Measurements from ENCODE around the gene PDE4A. TPM values are rescaled to one million over a fixed set of nuclear protein-coding genes. Genes with fewer than 3 reads are reported as not detected.

Gene PDE4A
- total and polyA plus RNA-seq, 2 of the 13 experiments (the other 11 are each of a cell fraction or from before 2014, with no cell fraction given): 1.1 to 4.1 TPM

- TF ChIP-seq SNAPC5 (CRISPR knock-in tag; IDR thresholded peaks at IDR 0.05; ENCODE audit: borderline replicate concordance) (no peak), RXRA (CRISPR knock-in tag; IDR thresholded peaks at IDR 0.05) (peak; percentile 45), MATR3 (CRISPR knock-in tag; IDR thresholded peaks at IDR 0.05) (no peak), BCL6 (CRISPR knock-in tag; IDR thresholded peaks at IDR 0.05) (no peak; the same call in 1 of the 2 replicates), NFIB (CRISPR knock-in tag; IDR thresholded peaks at IDR 0.05; ENCODE audit: borderline replicate concordance) (no peak), NBN (conservative IDR thresholded peaks at IDR 0.05) (no peak), PBX2 (CRISPR knock-in tag; IDR thresholded peaks at IDR 0.05) (no peak), PHF8 (CRISPR knock-in tag; IDR thresholded peaks at IDR 0.05) (peak; percentile 77), WIZ (CRISPR knock-in tag; IDR thresholded peaks at IDR 0.05) (no peak; the same call in 1 of the 2 replicates), ZNF24 (IDR thresholded peaks at IDR 0.05) (no peak), HCFC1 (IDR thresholded peaks at IDR 0.05; ENCODE audit: low read depth, low read length) (peak; percentile 35; the same call in 1 of the 2 replicates), ZSCAN25 (CRISPR knock-in tag; IDR thresholded peaks at IDR 0.05) (no peak), ZNF350 (CRISPR knock-in tag; IDR thresholded peaks at IDR 0.05; ENCODE audit: borderline replicate concordance, low read depth) (no peak; the same call in 1 of the 2 replicates), MAFK (conservative IDR thresholded peaks at IDR 0.05 in 1 of 2, IDR thresholded peaks at IDR 0.05 in 1 of 2; ENCODE audit: low read length in 2 of 2) (peak; percentile 21 to 47; a peak in 3 of 4 replicates), ZNF382 (CRISPR knock-in tag; IDR thresholded peaks at IDR 0.05; ENCODE audit: borderline replicate concordance) (no peak), ZNF776 (CRISPR knock-in tag; IDR thresholded peaks at IDR 0.05) (no peak; the same call in 1 of the 2 replicates), CSRNP1 (CRISPR knock-in tag; IDR thresholded peaks at IDR 0.05) (0 out of 2 replicates have a peak, but pooled peaks have one; percentile 19), KLF11 (CRISPR knock-in tag; IDR thresholded peaks at IDR 0.05) (no peak), ZNF414 (CRISPR knock-in tag; IDR thresholded peaks at IDR 0.05) (no peak), MEIS2 (CRISPR knock-in tag; IDR thresholded peaks at IDR 0.05) (peak; percentile 54; the same call in 1 of the 2 replicates), MTA3 (CRISPR knock-in tag; IDR thresholded peaks at IDR 0.05) (no peak), ZNF225 (CRISPR knock-in tag; IDR thresholded peaks at IDR 0.05) (0 out of 2 replicates have a peak, but pooled peaks have one; percentile 60), HMG20A (CRISPR knock-in tag; IDR thresholded peaks at IDR 0.05; ENCODE audit: borderline replicate concordance) (no peak), TOPORS (CRISPR knock-in tag; IDR thresholded peaks at IDR 0.05) (0 out of 2 replicates have a peak, but pooled peaks have one; percentile 6), ZGPAT (CRISPR knock-in tag; IDR thresholded peaks at IDR 0.05) (peak; percentile 78; the same call in 1 of the 2 replicates)
These were observed 39.8 kb upstream of the PDE4A start, which contains the start of gene TYK2 (continued) for GRCh38 chr19:10380313-10381102.
